ENCODE data around the gene CNOT9.

Gene CNOT9

DNA sequence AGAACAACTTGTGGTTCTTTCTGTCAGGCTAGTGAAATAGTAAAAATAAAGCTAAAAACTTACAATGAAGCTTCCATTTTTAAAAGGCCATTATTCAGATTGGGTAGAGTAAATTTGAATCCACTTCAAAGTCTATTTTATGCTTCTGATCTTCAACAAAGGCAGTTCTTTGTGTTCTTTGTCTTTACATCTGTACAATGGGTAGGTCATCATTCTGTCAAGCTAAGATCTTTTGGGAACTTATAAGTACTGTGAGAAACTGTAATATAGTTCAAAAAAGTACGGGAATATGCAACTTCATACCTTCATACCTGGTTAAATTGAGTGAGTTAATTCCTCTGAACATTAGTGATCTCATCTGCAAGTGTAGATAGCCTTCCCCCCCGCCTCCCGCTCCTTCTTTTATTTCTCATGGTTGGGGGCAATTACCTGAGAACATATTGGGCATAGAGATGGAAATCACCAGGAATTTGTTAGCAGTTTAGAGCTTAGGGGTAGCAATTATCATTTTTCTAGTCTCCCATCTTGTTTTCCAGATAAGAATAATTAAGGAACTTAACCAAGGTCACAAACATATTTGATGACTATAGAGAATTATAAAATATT lies 9.7 kb downstream of the CNOT9 start:
- no peak for DNase-seq (ENCODE audit: low spot score)

DNA sequence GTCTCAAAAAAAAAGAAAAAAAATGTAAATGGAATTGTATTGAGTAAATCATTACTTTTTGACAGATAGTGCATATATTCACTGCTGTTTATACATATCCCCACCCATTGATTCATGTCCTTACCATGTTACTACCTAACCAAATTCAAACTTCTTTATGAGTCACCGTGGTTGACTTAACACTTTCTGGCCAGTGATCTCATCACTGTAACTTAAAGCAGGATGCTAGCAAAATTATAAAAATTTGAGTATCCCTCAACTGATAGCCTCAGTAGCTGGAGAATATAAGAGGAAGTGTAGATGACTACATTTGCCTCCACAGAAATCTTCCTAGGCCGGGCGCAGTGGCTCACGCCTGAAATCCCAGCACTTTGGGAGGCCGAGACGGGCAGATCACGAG lies 13.4 kb downstream of the CNOT9 start:
- DNase-seq (ENCODE audit: low spot score) = peak; percentile 26

GRCh38 chr2:218583983-218584850 lies 15.6 kb downstream of the CNOT9 start:
- DNase-seq (ENCODE audit: low spot score) = no peak

- DNase-seq (ENCODE audit: low spot score) = no peak
These were observed 16.9 kb downstream of the CNOT9 start for GRCh38 chr2:218585541-218585940.

DNA sequence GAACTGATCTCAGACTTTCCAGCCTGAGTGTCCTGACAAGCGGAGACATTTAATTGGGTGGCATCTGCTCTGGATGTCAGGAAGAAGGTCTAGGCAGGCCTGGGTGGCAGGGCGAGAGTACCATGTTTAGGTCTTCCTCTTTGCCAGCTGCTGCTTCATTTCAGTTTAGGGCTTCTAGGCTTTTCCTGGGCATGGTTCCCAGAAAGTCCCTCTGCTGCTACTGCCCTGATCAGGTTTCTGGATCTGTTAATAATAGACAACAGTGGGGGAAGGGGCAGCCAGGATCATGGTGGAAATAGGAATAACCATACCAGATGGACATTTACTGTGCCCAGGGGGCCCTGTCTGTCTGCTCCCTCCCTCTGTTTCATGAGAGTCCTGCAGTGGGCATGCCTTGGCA lies 36.8 kb downstream of the CNOT9 start:
- no peak for DNase-seq (ENCODE audit: low spot score)

- peak; percentile 75 for DNase-seq (ENCODE audit: low spot score)
These were observed 38.9 kb downstream of the CNOT9 start, which contains the start of gene PLCD4 for GRCh38 chr2:218607436-218608115. TSS of gene PLCD4 (plus strand) at chr2:218607899. CDS start at chr2:218615740, 7,841 bp downstream.

DNA sequence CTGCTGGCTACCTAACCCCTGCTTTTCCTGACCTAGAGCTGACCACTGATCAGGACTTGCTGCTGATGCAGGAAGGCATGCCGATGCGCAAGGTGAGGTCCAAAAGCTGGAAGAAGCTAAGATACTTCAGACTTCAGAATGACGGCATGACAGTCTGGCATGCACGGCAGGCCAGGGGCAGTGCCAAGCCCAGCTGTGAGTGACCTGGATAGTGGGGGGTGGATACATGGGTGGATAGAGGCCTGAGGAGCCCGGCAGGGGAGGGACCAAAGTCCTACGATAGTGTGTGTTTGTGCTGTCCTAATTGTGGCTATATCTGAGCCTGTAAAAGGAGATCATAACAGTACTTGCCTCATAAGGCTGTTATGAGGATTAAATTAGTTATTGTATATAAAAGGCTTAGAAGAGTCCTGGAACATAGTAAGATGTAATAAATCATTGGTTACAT lies 47.3 kb downstream of the CNOT9 start:
- no peak for DNase-seq (ENCODE audit: low spot score)

- no peak for DNase-seq (ENCODE audit: low spot score)
These were observed 49.6 kb downstream of the CNOT9 start for GRCh38 chr2:218618102-218618860.

- DNase-seq (ENCODE audit: low spot score) = no peak
These were observed 52.4 kb downstream of the CNOT9 start for GRCh38 chr2:218621007-218621406.

DNA sequence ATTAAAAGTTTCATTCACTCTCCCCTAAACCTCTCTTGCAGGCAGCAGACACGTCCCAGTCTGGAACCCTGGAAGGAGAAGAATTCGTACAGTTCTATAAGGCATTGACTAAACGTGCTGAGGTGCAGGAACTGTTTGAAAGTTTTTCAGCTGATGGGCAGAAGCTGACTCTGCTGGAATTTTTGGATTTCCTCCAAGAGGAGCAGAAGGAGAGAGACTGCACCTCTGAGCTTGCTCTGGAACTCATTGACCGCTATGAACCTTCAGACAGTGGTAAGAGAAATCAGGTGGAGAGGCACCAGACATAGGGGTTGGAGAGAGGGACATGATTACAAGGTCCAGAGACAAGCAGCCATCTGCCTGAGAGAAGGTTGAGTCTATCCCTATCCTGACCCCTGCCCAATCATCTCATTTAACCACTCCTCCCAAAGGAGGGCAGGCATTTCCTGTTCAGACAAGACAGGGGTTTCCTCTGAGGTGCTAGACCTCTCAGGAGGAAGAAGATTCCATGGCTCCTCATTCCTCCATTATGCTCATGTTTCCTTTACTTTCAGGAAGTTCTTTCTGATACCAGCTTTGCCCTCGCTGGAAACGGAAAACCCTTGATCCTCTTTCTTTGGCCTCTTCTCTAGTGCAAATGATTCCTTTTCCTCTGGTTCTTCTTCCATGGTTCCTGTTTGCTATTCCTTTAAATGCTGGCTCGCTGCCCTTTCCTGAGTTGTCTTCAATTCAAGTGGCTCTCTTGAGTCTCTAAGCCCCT lies 54.1 kb downstream of the CNOT9 start:
- DNase-seq (ENCODE audit: low spot score) = peak; percentile 17

DNA sequence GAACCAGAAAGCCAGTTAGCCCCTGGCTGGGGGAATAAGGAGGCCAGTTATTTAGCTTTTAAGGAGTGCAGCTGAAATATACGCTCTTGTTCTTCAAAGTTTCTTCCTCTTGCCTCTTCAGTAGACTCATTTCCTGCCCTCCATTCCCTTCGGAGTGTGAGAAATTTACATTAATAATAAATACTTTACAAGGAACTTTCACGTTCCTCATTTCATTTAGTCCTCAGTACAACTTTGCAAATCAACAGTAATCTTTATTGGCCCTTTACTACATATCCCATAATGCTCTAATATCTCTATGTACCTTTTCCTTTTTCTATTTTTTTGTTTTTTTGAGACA lies 54.7 kb downstream of the CNOT9 start:
- no peak for DNase-seq (ENCODE audit: low spot score)

- no peak for DNase-seq (ENCODE audit: low spot score)
These were observed 57.7 kb downstream of the CNOT9 start for GRCh38 chr2:218626369-218626768.

DNA sequence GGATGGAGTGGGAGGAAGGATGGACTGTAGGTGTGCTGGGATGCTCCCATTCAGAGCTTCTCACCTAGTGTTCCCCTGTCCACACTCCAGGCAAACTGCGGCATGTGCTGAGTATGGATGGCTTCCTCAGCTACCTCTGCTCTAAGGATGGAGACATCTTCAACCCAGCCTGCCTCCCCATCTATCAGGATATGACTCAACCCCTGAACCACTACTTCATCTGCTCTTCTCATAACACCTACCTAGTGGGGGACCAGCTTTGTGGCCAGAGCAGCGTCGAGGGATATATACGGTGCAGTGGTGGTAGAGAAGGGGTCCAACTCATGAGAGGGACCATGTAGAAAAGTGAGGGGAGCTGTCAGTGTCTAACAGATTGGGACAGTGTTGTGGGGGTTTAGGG lies 59.3 kb downstream of the CNOT9 start:
- no peak for DNase-seq (ENCODE audit: low spot score)

DNA sequence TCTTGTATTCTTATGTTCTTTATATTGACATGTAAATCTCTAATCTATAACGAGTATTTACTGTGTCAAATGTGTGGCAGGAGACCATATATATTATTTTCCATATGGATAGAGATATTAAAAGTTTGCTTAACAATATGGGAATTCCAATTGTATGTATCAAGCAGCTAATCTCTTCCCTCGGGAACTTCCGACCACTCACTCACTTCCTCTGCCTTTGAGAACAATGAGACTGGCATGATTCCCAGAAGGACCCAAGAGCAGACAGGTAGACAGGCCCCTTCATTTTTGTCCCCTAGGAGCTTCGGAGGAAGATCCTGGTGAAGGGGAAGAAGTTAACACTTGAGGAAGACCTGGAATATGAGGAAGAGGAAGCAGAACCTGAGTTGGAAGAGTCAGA lies 63.2 kb downstream of the CNOT9 start:
- no peak for DNase-seq (ENCODE audit: low spot score)

DNA sequence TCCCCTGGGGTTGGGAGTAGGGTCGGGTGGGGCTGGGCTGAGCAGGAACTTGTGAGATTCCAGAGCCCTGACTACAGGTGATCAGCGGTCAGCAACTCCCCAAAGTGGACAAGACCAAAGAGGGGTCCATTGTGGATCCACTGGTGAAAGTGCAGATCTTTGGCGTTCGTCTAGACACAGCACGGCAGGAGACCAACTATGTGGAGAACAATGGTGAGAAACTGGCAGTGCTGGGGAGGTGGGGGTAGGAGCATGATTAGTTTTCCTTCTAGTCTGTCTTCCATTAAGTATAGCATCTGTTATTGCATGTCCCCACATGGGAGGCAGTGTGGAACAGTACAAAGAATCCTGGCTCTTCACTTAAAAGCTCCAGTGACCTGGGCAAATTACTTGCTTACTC lies 67.1 kb downstream of the CNOT9 start:
- no peak for DNase-seq (ENCODE audit: low spot score)

DNA sequence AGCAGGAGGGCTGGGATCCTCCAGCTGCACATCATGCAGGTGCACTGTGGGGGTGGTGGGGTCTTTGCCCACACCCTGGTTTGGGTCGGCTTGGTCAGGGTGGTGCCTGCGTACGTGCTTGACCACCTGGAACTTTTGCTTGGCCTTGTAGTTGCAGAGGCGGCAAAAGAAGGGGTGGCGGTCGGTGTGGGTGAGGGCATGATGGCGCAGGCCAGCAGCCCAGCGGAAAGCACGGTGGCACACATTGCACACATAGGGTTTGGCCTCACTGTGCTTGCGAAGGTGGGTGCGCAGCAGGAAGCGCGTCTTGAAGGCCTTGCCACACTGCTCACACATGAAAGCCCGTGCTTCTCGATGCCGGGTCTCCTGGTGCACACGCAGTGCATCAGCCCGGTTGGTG lies 69.7 kb downstream of the CNOT9 start:
- DNase-seq (ENCODE audit: low spot score) = no peak

DNA sequence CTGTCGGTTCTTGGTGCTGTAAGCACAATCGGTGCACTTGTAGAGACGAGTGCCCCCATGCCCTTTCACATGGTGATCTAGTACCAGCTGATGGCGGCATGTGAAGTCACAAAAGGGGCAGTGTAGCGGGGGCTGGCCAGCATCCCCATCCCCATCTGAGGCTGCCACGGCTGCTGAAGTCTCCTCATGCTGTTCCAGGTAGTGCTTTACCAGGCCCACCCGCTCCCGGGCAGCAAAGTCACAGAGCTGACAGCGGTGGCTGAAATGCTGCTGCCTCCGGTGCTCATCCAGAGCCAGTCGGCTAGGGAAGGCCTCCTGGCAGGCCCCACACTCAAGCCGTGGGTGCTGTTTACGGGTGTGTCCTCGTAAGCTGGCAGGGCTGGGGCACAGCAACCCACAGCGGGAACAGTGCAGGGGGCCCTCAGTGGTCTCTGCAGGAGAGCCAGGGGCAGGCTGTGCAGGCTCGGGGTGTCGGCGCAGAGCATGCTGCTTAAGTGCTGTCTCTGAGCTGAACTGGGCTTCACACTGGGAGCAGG lies 73.5 kb downstream of the CNOT9 start:
- DNase-seq (ENCODE audit: low spot score) = no peak

DNA sequence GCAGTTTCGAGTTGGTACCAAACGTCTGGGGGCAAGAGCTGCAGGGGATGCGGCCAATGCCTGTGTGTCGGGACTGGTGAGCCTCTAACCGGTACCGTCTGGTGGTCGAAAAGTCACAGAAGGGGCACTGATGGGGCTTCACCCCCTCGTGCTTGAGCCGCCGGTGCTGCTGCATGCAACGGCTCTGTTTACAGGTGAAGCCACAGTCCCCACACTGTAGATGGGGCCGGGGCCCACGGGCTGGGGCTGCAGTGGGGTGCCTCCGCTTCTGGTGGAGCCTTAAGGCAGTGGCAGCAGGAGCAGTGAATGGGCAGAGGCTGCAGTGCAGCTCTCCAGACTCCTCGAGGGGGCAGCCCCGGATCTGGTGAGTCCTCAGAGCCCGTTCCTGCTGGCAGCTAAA lies 74.1 kb downstream of the CNOT9 start:
- no peak for DNase-seq (ENCODE audit: low spot score)

DNA sequence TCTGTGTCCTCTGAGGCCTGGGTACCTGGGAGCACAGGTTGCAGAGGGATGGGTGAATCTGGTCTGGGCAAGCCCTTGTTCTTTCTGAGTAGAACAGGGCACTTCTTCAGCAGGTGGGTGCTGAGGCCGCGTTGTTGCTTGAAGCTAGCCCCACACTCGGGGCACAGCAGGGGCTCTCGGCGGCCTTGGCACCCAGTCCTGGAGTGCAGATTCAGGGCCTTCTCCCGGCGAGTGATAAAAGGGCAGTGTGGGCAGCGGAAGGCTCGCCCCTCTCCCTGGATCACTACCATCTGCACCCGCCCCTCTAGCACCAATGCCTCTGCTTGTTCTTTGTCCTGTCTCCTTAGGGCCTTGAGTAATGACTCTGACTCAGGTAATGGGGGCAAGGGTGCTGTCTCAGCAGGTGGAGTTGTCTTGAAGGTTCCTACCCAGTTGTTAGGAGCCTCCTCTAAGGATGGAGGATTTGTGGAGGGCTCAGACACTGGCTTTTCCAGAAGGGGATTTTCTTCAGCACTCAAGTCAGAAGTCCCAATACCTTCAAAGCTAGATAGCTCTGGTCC lies 75.2 kb downstream of the CNOT9 start:
- DNase-seq (ENCODE audit: low spot score) = no peak

DNA sequence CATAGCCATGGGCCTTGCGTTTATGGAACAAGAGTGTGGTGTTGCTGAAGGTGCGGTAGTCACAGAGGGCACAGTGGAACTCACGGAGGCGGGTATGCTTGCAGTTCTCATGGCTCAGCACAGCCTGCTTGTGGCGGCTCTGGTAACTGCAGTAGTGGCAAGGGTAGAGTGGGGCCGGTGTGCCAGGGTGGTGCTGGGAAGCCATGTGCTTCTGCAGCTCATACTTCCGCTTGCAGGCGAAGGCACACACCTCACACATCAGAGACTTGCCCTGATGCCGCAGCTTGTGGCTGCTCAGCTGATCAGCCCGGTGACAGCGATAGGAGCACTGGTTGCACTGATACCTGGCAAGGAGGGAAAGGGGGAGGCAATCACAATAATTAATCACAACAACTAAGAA lies 76.1 kb downstream of the CNOT9 start:
- no peak for DNase-seq (ENCODE audit: low spot score)

DNA sequence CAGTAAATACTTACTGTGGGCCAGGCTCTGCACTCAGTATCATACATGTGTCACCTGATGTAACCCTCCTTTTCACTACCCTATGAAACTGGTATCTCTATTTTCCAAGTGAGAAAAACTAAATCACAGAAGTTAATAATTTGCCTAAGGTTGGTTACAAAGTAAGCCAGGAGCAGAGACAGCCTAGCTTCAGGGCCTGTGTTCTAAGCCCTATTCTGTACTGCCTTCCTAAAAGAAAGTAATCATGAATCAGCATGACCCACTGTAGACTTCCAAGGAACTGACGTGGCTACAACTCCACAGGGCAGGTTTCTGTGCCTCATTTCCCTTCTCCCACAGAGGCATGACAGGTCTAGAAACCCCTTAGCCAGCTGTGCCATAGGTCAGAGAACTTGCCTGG lies 76.5 kb downstream of the CNOT9 start:
- DNase-seq (ENCODE audit: low spot score) = no peak

Measured in hepatic stellate cell (primary cell).